Right lobe of liver (tissue), 6 donors: ENCODE results near the gene MYOM1. TPM values are rescaled to one million over a fixed set of nuclear protein-coding genes. Genes with fewer than 3 reads are reported as not detected.
"Not testable (repeated sequence)": the region's sequence is repeated elsewhere in the genome, so short reads cannot be mapped to it uniquely, and the experiment has no call there.

ENCODE experiments used
- ATAC-seq, 4 donors: fragments of 200-7000 bp; cut with Tn5 transposase; one replicate each; pipeline ENCODE4 v1.9.1; 2020; ENCODE audit warnings: mild to moderate bottlenecking in 4 of 4, moderate library complexity in 4 of 4
- DNase-seq, 3 donors: peaks; one replicate each; pipeline ENCODE4 v3.0.0-alpha.2; 2020
- H3K27ac ChIP-seq, 3 donors: fragments of 200-600 bp; one replicate each; pipeline ENCODE4 v1.8.0; 2022
- H3K27me3 ChIP-seq, 2 donors: fragments of 200-600 bp; one replicate each; pipeline ENCODE4 v1.8.0; 2022
- H3K36me3 ChIP-seq, 4 donors: fragments of 200-600 bp; sonication (generic) in 1 of 4; one replicate each; pipeline versions ENCODE4 v1.5.1 to v1.8.0; 2017 to 2022; ENCODE audit warnings: control low read depth in 1 of 4
- H3K4me1 ChIP-seq, 4 donors: fragments of 200-600 bp; sonication (generic) in 1 of 4; one replicate each; pipeline versions ENCODE4 v1.5.1 to v1.8.0; 2017 to 2022; ENCODE audit warnings: control low read depth in 1 of 4
- H3K4me3 ChIP-seq, 3 donors: fragments of 200-600 bp; one replicate each; pipeline ENCODE4 v1.8.0; 2022
- H3K9me3 ChIP-seq, 4 donors: fragments of 200-600 bp; sonication (generic) in 1 of 4; one replicate each; pipeline versions ENCODE4 v1.5.1 to v1.8.0; 2017 to 2022; ENCODE audit warnings: control low read depth in 1 of 4
- CTCF ChIP-seq, 4 donors: fragments of 200-600 bp in 3 of 4; fragments of 450-650 bp in 1 of 4; IDR thresholded peaks; one replicate each; pipeline versions ENCODE4 v1.5.1 to v1.8.0; 2016 to 2022; ENCODE audit warnings: antibody characterized with exemption in 4 of 4, mild to moderate bottlenecking in 2 of 4
- POLR2A ChIP-seq: fragments of 450-650 bp; IDR thresholded peaks from one replicate; pipeline ENCODE4 v1.6.1; 2017; ENCODE audit warnings: antibody characterized with exemption, mild to moderate bottlenecking
- WGBS: methylation state at CpG from one replicate; pipeline ENCODE4 v1.1.6; 2018; ENCODE audit warnings: low coverage, low lambda C conversion rate; ENCODE audit not compliant: insufficient coverage; ENCODE audit errors: missing lambda C conversion rate; 5-methylcytosine and 5-hydroxymethylcytosine counted together
- intact Hi-C, 2 donors: fragments of 100-400 bp; cut with DNase I; formaldehyde crosslinking; loops; one replicate each; pipeline versions ENCODE4 v1.11.2 to v1.14.1; 2022
- total RNA-seq, 6 experiments: library from RNA; depleted of rRNA in 2 of 6; stranded (reverse); fragments of >200 nt in 2 of 6; fragmentation: NEBNext Ultra II Directional in 3 of 6; extraction: Animal tissue kit (Norgen Biotek cat#: 25700) in 3 of 6; gene quantifications; one replicate each; pipeline versions ENCODE4 v1.1.0 to v1.2.4, GENCODE V29; 2016 to 2023
- donor health status: DM: no; HTN: yes; CAD: no.
- donor health status: DM: no; HTN: no; CAD: no.
- donor health status: DM: no; HTN: no; CAD: no.
- donor health status: DM: no; HTN: yes; CAD: no.
- donor health status: DM: no; HTN: yes; CAD: no.

MYOM1 gene
- total RNA-seq, 6 experiments from 2014 or later, result 3.1 to 64.5 (median 19.1) TPM

- H3K9me3 ChIP-seq, result no peaks in the 10 kb centered on the region
- DNase-seq, result peak in 1 of 3 donors; percentile 15
- intact Hi-C loops, result no loop called here
- no peaks in the 10 kb centered on the region for H3K36me3 ChIP-seq
- no peak for TF ChIP-seq CTCF (IDR thresholded peaks at IDR 0.05)
- TF ChIP-seq POLR2A, result no peak
- no peak overlapping the region for H3K27ac ChIP-seq
- WGBS, result 86% methylated on average over 4 of the region's 5 CpGs
- H3K27me3 ChIP-seq, result no peaks in the 10 kb centered on the region
- peaks cover 0 to 3% (median 0%) of the 10 kb centered on the region in 4 donors for H3K4me1 ChIP-seq
- ATAC-seq, result no peak
- H3K4me3 ChIP-seq, result no peak overlapping the region
Observed at GRCh38 chr18:3035635-3036034, 184.1 kb downstream of the MYOM1 start.

- WGBS, result 87% methylated on average over 2 of the region's 3 CpGs
- H3K9me3 ChIP-seq, result no peaks in the 10 kb centered on the region
- DNase-seq (no peak), ATAC-seq (no peak)
- no peaks in the 10 kb centered on the region for H3K27me3 ChIP-seq
- intact Hi-C loops, result no loop called here
- TF ChIP-seq CTCF (IDR thresholded peaks at IDR 0.05), result no peak
- TF ChIP-seq POLR2A, result no peak
- peaks cover 0 to 3% (median 0%) of the 10 kb centered on the region in 4 donors for H3K4me1 ChIP-seq
- H3K27ac ChIP-seq, result no peak overlapping the region
- H3K36me3 ChIP-seq, result no peaks in the 10 kb centered on the region
- no peak overlapping the region for H3K4me3 ChIP-seq
Observed at GRCh38 chr18:3032721-3033120, 187.0 kb downstream of the MYOM1 start.

GRCh38 chr18:3029215-3029952 lies 190.4 kb downstream of the MYOM1 start:
- 40% methylated on average over 11 of the region's 12 CpGs for WGBS
- peak overlapping the region in 2 of 3 donors; percentile 8 to 31 for H3K27ac ChIP-seq
- ATAC-seq, result peak; percentile 46 to 80 (median 54)

GRCh38 chr18:3028115-3028514 lies 191.7 kb downstream of the MYOM1 start:
- H3K9me3 ChIP-seq, H3K4me3 ChIP-seq, H3K36me3 ChIP-seq, H3K4me1 ChIP-seq, ATAC-seq, H3K27ac ChIP-seq, intact Hi-C loops, H3K27me3 ChIP-seq: not testable (repeated sequence)
- DNase-seq, result peak in 1 of 3 donors; percentile 4
- no CpG with 5 or more reads among the region's 3 CpGs for WGBS

More at GRCh38 chr18:3029215-3029952, 190.4 kb downstream of the MYOM1 start:
- no peaks in the 10 kb centered on the region for H3K4me1 ChIP-seq
- peak in 1 of 3 donors; percentile 42 for DNase-seq
- H3K9me3 ChIP-seq, result no peaks in the 10 kb centered on the region
- intact Hi-C loops, result no loop called here
- no peaks in the 10 kb centered on the region for H3K27me3 ChIP-seq
- TF ChIP-seq POLR2A, result no peak
- TF ChIP-seq CTCF (IDR thresholded peaks at IDR 0.05), result no peak
- H3K4me3 ChIP-seq, result no peak overlapping the region
- no peaks in the 10 kb centered on the region for H3K36me3 ChIP-seq

- TF ChIP-seq POLR2A, result no peak
- TF ChIP-seq CTCF (IDR thresholded peaks at IDR 0.05), result no peak
- DNase-seq, result peak in 1 of 3 donors; percentile 14
- intact Hi-C loops, result no loop called here
- H3K27ac ChIP-seq, result no peak overlapping the region
- no peaks in the 10 kb centered on the region for H3K36me3 ChIP-seq
- no peaks in the 10 kb centered on the region for H3K4me1 ChIP-seq
- peak in 1 of 4 donors; percentile 16 for ATAC-seq
- no peaks in the 10 kb centered on the region for H3K9me3 ChIP-seq
- no peak overlapping the region for H3K4me3 ChIP-seq
- H3K27me3 ChIP-seq, result no peaks in the 10 kb centered on the region
- 70% methylated on average over 11 of the region's 11 CpGs for WGBS
Observed at GRCh38 chr18:3027370-3027891, 192.3 kb downstream of the MYOM1 start.
